HG03175 (cell line): ENCODE data around the gene EMILIN1.
A peak's percentile ranks its signal among the peaks of the same experiment; 100 is the strongest.

Experiments used
- ATAC-seq: cut with Tn5 transposase; IDR thresholded peaks from one replicate; pipeline ENCODE4 v1.9.1; 2021; ENCODE audit warnings: mild to moderate bottlenecking, moderate library complexity; ENCODE audit not compliant: unreplicated experiment

The EMILIN1 gene

GRCh38 chr2:27078267-27079194 is at the start of gene EMILIN1:
TSS of gene EMILIN1 (plus strand) at chr2:27078615. CDS start at chr2:27079066, 451 bp downstream.
- ATAC-seq: no peak

DNA sequence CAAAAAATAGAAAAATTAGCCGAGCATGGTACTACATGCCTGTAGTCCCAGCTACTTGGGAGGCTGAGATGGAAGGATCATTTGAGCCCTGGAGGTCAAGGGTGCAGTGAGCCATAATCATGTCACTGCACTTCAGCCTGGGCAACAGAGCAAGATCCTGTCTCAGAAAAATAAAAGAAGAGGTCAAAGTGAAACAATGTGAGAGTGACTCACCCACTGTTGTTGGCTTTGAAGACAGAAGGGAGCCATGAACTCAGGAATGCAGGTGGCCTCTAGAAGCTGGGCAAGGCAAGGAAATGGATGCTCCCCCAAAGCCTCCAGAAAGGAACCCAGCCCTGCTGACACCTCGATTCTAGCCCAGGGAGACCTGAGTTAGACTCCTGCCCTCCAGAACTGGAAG is 49.4 kb upstream of the EMILIN1 start:
- no peak for ATAC-seq

DNA sequence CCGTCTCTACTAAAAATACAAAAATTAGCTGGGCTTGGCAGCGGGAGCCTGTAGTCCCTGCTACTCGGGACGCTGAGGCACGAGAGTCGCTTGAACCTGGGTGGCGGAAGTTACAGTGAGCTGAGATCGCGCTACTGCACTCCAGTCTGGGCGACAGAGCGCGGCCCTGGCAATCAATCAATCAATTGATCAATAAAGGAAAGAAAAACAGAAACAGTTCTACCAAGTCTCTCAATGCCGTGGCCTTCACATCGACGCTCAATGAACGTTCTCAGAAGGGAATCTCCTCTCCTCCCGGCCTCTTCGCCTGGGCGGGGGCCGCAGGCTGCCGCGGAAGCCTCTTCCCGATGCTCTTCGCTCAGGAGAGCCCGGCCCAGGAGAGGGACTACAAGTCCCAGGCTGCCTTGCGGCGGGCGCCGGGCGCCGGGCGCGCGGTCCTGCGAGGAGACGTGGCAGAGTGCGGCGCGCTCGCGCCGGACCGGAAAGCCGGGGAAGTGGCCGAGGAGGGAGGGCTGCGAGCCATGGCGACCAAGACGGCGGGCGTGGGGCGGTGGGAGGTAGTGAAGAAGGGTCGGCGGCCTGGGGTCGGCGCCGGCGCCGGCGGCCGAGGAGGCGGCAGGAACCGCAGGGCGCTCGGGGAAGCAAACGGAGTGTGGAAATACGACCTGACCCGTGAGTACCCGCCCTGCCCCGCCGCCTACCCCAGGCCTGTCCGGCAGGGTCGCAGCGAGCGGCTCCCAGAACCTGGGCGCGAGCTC is 45.7 kb upstream of the EMILIN1 start, which contains the start of gene TMEM214:
TMEM214 (plus strand) TSS at position 471 of the 758 bp plus-strand sequence; CDS start at position 522, 51 bp downstream.
- ATAC-seq: peak; percentile 95

DNA sequence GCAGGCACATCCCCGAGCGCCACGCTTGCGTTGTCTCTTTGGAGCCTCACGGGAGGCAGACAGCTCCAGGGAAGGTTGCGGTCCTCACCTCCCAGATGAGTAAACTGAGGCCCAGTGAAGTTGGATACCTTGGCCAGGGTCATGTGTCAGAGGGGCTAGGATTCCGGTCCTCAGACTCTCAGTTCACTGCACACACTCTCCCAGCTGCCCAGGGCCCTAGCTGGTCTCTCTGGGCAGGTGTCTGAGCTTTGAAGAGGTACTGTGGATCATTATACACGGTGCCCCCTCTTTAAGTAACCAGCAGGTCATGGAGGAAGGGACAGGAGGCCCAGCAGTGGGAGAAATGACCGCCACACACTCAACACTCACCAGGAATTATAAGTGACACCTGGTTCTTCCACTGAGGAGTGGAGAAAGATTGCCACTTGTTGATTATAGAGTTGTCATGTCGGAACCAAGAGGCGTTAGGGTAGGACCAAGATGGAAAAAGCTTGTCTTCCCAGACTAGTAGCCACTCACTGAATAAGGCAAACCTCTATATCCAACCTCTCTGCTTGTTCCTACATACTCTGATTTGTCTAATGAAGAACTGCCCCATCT is 45.1 kb upstream of the EMILIN1 start:
- ATAC-seq: no peak

DNA sequence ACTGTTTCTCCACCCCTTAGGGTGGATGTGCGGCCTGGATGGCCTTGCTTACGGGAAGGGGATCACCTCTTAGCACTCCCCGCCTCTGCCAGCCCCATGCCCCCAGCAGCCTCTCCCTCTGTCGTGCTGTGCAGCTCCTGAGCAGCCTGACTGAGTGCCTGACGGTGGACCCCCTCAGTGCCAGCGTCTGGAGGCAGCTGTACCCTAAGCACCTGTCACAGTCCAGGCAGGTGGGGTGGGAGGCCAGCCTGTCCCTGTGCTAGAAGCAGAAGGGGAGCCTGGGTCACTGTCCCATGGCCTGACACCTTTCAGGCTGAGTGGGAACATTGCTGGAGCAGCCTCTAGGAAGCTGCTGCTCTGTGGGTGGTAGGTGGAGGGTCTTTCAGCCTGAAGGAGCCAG is 40.4 kb upstream of the EMILIN1 start:
- no peak for ATAC-seq

DNA sequence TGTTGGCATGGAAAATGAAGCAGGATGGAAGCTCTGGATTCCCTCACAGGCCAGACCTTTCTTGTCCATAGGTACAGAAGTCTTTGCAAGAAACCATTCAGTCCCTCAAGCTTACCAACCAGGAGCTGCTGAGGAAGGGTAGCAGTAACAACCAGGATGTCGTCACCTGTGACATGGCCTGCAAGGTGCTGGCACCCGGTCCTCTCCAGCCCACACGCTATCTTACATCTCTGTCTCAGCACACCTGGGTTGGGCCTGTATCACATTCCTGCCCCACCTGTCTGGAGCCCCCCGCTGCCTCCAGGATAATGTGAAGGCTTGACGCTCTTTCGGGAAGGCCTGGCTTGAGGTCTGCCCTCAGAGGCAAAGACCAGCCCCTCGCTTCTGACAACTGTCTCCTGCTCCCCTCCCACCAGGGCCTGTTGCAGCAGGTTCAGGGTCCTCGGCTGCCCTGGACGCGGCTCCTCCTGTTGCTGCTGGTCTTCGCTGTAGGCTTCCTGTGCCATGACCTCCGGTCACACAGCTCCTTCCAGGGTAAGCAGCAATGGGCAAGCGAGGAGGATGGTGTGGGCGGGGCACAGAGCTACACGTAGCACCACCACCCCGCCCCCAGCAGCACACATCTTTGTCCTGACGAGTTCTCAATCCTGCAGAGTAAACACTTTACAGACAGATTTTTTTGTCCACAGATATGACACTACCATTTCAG is 39.6 kb upstream of the EMILIN1 start:
- ATAC-seq: no peak

GRCh38 chr2:27039426-27039825 is 39.0 kb upstream of the EMILIN1 start:
- ATAC-seq: no peak

DNA sequence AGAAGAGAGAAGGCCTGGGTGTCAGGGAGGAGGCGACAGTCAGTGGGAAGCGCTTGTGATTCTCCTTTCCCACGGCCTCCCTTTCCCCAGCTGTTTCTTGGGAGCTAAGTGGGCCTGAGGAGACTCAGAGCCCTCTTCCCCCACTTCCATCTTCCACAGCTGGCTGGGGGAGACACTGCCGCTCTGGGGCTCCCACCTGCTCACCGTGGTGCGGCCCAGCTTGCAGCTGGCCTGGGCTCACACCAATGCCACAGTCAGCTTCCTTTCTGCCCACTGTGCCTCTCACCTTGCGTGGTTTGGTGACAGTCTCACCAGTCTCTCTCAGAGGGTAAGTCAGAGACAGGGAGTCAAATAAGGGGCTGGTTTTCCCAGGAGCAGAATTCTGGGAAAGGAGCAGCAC is 38.5 kb upstream of the EMILIN1 start:
- no peak for ATAC-seq

DNA sequence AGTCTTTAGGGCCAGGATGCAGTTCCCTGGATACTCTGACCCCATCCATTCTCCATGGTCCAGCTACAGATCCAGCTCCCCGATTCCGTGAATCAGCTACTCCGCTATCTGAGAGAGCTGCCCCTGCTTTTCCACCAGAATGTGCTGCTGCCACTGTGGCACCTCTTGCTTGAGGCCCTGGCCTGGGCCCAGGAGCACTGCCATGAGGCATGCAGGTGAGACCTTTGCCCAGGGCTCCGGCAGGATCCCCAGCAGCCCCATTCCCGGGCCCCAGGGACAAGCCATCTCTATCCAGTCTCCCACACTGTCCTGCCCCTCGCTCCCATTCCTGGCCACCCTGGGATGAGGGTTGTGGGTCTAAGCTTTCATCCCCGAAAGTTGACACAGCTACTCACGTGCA is 38.1 kb upstream of the EMILIN1 start:
- no peak for ATAC-seq

GRCh38 chr2:27041752-27042151 is 36.7 kb upstream of the EMILIN1 start:
- no peak for ATAC-seq

DNA sequence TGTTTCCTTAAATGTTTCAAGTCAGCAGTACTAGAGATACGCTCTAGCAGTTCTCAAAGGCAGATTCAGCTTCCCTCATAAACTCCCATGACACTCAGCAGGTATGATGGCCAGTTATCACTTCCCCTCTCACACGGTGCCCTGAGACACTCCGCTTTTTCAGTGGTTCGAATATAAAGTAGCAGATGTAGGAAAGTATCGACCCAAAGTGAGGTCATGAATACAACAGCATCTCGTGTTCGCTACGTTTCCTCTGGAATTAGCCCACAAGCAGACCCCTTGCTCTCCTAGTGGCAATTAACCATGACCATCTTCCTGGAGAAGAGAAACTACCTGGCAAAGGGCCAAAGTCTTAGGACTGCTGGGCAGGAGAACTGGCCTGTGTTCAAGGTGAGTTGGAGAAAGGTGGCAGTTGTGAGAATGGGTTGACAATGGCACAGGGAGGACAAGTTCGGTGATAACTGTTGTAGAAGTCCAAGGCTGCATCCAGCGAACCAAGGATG is 36.2 kb upstream of the EMILIN1 start:
- no peak for ATAC-seq

DNA sequence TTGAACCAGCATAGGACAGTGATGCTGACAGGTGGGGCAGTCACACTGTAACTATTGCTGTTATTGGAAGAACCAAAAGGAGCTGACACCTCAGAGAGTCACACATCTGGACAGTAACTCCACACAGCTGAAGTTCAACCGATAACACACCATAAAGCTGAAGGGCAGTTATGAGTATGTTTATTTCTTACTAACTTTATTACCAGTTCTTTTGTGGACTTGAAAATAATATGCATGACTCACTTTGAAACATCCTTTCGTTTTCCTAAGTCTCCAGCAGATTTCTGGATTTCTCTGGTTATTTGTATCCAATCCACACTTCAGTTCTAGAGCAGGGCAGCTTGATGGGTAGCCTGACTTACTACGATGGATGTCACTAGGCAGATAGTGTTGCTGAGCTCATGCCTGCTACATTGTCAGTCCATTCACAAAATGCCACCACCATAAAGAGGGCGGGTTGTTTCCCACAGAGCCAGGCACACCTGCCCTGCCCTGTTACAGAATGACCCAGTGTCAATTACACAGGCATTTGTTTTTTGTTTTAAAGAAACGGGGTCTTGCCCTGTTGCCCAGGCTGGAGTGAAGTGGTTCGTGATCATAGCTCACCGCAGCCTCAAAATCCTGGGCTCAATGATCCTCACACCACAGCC is 35.3 kb upstream of the EMILIN1 start:
- ATAC-seq: no peak

DNA sequence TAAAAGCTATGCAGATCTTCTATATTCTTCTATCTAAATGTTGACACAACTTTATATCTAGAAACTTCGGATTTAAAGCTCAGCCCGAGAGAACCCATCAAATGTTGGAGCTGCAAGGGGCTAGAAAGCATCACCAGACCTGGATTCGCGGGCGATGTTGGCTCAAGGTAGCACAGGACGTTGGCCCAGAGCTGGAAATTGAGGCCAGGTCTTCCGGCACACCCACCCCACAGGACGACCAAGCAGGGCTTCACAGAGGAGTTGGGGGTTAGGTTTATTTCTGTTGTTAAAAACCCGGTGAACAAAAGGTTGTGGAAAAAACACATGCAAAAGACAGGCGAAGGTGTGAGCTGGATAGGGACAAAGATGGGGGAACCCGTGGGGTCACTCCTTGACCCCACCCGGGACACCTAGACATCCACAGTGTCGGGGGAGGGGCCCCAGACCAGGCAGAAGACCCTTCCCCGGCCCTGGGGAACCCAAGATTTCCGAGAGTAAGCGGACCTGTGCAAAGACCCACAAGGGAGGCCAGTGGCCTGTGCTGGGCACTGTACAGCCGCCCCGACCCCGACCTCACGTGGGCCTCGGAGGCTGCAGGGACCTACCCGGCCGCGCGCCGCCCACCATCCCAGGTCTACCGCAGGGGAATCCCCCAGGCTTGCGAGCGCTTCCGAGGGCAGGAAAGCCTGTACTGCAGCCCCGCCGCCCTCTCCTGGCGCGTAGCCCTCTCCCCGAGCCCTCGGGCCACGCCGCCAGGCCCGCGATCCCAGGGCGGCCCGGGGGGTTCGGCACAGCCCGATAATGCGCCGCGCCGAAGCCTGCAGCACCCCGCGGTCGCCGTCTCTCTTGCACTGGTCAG is 28.8 kb upstream of the EMILIN1 start:
- peak; percentile 6 for ATAC-seq

GRCh38 chr2:27050281-27050995 is 28.0 kb upstream of the EMILIN1 start:
- ATAC-seq: peak; percentile 59

DNA sequence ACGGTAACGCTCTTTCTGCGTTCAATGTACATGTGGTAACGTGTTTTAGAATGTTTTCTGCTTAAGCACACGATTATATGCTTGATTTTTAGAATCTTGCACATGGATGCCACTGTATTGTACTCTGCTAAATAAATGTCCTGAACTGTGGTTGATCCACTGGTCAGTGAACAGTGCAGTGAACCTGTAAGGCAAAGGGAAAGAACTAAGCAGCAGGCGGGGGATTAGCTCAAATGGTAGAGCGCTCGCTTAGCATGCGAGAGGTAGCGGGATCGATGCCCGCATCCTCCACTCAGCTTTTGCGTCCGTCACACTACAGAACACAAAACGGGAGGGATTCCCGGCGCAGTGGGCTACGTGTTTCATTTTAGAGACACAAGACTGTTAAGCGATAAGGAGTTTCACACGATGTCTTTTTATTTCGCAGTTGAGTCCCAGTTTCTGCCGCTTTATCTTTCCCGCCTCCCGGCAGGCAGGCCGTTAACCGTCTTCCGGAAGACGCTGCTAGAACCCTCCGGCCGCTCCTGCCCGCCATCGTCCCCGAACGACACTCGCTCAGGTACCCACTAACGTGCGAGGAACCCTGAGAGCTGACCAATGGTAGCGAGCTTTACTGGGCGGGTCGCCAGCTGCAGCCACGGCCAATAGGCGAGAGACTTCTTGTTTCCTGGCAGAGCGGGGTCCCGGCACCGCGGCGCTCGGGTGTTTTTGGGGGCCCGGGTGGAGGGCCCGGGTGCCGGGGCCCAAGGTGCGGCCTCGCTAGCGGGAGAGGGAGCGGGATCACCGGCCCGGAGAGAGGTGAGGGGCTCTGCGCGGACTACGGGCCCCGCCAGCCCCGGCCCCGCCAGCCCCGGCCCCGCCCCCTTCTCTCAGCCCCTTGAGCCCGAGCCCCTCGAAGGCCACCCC is 27.2 kb upstream of the EMILIN1 start, which contains the start of gene AGBL5:
AGBL5 (plus strand) TSS at position 673 of the 906 bp plus-strand sequence. CDS start 1,291 bp downstream, outside the sequence.
- peak; percentile 73 for ATAC-seq

DNA sequence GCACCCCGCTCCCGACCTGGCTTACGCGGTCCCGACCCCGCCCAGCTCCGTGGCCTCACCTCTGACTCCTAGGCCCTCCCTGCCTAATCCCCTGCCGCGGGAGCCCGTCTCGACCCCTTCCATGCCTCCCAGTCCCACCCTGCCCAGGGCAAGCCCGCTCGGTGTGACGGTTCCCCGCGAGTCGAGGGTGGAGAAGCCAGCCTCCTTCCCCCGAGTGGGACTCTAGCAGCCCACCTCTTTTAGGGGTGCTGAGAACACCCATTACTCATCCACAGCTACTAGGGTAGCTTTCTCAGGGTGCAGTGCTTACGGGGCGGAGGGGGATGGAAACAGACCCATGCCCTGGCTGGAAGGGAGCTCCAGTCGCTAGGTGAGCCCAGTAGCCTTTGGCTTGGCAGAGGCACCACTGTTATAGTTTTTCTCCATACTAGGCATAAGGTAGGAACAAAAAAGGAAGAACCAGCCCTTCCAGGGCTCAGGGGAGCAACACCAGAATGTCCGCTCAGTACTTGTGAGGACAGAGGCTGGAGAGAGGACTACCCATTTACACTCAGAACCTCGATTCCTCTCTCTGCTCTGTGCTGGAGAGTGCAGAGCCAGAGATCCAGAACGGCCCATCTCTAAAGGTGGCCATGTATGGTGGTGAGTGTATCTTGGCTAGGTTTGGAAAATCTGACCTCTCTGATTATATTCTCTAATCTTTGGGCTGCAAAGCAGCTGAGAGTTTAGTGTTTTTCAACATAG is 26.3 kb upstream of the EMILIN1 start:
- no peak for ATAC-seq

GRCh38 chr2:27053321-27053720 is 25.1 kb upstream of the EMILIN1 start:
- ATAC-seq: no peak
